GM12873 (cell line): ENCODE measurements around the gene POC1B.

Source experiments
- TF ChIP-seq, protein P1 (sequence below): IDR thresholded peaks from 2 replicates; pipeline ENCODE4 v1.5.1; 2012; ENCODE audit warnings: low read depth, mild to moderate bottlenecking, moderate library complexity, low read length, control low read depth; ENCODE audit not compliant: insufficient read depth; ENCODE audit errors: missing control alignments

POC1B gene

DNA sequence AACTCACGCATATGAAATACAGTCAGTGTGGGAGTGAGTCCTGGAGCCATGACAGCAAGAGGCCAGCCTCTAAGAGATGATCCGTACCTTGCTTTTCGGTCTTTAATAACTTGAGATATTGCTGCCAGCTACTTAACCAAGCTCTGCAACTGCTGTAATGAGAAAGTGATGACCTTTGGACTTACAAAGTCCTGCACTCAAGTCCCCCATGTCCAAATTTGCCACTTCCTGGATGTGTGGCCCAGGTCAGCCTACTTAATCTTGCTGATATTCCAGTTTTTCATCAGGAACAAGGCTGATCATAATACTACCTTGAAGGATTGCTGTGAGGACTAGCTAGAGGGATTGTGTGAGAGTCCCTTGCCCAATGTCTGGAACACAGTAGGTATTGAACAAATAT, 139.7 kb downstream of the POC1B start:
- TF ChIP-seq, protein P1, sequence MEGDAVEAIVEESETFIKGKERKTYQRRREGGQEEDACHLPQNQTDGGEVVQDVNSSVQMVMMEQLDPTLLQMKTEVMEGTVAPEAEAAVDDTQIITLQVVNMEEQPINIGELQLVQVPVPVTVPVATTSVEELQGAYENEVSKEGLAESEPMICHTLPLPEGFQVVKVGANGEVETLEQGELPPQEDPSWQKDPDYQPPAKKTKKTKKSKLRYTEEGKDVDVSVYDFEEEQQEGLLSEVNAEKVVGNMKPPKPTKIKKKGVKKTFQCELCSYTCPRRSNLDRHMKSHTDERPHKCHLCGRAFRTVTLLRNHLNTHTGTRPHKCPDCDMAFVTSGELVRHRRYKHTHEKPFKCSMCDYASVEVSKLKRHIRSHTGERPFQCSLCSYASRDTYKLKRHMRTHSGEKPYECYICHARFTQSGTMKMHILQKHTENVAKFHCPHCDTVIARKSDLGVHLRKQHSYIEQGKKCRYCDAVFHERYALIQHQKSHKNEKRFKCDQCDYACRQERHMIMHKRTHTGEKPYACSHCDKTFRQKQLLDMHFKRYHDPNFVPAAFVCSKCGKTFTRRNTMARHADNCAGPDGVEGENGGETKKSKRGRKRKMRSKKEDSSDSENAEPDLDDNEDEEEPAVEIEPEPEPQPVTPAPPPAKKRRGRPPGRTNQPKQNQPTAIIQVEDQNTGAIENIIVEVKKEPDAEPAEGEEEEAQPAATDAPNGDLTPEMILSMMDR: no peak

DNA sequence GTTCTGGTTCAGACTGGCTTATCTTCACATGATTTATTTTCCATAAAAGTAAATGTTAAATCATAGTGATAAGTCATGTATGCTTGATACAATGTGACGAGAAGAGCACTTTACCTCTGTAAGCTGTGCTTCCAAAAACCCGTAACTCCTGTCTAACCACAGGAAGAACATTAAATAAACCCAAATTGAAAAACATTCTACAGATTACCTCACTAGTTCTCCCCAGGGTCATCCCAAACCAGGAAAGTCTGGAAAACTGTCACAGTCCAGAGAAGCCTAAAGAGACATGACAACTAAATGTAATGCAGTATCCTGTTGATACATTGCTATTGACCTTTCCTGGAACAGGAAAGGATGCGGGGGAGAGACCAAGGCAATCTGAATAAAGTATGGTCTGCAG, 141.0 kb downstream of the POC1B start:
- TF ChIP-seq, protein P1: no peak

DNA sequence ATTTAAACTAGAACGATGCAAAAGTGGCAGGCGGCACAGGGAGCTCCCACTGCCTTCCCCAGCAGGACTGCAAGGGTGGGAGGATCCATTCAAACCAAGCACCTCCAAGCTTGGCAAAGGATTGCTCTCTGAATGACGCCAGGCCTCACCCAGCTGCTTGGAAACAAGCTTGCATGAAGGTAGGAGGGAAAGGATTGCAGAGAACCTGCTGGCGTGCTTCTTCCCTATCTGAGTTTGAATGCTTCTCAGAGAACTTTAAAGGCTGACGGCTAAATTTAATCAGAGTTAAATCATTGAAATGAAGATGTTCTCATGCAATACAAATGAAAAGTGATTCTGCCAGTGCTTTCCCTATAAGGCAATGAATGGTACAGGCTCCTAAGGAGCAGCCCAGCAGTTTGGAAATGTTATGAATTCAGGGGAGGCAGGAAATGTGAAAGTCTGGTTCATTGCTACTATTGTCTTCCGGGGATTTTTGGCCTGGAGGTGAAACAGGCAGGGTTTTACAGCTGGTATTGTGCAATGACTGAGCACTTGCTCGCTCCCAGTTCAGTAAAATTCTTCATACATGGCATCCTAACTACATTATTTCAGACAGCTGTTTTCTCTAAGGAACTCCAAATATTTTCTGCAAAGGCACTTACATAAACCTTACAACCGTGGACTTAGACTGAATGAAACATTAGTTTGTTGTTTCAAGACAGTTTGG, 141.6 kb downstream of the POC1B start:
- TF ChIP-seq, protein P1: no peak

DNA sequence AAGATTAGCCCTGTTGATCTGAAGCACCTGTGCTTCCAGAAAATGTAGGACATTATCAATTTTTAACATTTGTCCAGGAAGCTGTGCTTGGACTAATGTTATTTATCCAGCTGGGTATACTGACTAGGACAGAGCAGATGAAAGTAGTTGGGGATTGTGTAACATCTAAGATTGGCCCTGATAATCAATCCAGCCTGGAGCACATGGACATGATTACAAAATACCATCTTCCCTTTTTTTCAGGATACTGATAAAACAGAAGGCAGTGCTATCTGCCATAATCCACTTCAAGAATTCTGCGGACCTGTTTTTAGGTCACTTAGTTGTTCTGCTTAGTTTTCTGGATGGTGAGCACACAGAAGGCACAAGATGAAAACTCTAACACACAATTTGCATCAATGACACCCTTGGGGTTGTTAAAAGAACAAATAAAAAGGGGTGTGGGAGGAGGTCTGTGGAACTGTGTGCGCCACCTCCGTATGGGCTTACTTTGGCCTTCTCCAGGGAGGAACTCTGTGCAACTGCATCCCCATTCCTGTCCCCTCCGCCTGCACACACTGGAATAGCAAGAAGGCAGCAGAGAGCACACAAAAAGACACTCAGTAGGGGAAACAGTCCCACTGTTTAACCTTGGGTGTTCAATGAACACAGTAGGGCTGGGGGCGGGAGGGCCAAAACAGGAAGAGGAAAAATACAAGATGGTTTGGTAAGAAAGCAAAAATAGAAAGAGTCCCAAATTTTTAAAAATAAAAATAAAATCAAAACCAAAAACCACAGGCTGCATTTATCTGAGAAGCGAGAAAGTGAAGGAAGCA, 142.4 kb downstream of the POC1B start:
- TF ChIP-seq, protein P1: no peak

DNA sequence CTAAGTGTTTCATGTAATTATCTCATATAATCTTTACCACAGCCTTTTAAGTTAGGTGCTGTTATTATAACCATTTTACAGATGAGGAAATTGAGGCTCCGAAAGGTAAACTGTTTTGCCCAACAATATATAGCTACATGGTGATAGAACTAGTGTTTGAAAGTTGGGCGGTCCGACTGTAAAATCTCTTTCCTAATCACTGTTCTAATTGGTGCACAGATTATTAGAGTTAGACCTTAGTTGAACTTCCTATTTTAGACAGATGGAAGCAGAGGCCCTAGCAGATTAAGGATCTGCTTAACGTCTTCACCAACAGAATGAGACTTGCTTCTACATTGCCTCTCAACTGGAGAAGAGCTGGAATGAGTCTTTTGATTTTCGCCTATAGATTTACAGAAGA, 143.5 kb downstream of the POC1B start:
- TF ChIP-seq, protein P1: no peak

DNA sequence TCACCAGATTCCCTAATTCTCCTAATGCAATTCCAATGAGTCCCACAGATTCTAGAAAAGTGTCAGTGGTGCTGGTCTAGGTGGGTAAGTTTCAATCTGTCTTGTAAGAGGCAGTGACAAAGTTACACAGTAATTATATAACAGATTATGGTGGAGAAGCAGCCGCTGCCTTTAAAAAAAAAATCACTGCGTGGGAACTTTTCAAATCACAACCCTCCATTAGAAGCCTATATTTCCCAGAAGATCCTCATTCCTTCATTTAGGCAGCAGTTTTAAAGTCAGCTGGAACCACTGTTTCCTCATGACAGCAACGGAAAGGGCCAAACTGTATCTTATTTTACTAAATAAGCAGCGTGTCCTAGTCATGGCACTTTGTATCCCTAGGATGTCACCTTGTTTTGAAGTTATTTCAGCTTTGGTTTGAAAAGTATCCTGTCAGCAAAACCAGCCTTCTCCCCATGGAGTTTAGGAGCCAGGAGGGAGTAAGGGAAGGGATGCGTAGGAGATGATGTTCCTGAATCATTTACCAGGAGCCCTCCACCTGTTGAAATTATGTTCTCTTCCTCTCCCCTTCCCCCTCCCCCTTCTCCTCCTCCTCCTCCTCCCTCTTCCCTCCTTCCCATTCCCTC, 145.9 kb downstream of the POC1B start:
- TF ChIP-seq, protein P1: no peak

DNA sequence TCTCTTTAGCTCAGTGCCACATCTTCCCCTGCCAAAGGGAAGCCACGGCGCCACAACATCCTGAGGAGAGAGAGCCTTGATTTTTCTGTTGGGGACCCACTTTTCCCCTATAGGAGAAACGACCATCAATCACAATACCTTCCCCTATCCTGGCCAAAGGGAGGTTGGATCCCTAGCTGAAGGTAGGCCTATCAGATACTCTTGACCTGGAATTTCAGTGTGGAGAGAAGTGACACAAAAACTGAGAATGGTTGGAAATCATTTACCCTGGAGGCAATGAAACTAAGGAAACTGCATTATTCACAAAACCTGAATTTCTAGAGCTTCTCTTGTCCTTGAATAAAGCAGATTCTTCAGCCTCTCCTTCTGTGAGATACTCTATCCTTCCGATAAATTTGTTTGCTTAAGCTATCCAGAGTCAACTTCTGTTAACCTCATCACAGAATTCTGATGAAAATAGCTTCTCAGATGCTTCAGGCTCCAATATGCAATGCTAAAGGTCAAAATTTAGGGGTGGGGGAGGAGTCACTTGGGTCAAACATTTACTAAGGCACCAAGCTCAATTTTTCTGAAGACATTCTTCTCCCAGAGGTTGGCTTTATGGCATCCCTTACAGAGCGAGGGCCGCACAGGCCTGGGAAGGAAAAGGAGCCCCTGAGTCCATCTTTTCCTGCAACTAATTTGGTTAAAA, 146.6 kb downstream of the POC1B start:
- TF ChIP-seq, protein P1: no peak
